ENCODE measurements around the gene NUP50. TPM values are rescaled to one million over a fixed set of nuclear protein-coding genes. Genes with fewer than 3 reads are reported as not detected.

NUP50 gene
- total and polyA plus RNA-seq, 5 experiments from 2014 or later, result 45.2 to 111 (median 73.1) TPM

DNA sequence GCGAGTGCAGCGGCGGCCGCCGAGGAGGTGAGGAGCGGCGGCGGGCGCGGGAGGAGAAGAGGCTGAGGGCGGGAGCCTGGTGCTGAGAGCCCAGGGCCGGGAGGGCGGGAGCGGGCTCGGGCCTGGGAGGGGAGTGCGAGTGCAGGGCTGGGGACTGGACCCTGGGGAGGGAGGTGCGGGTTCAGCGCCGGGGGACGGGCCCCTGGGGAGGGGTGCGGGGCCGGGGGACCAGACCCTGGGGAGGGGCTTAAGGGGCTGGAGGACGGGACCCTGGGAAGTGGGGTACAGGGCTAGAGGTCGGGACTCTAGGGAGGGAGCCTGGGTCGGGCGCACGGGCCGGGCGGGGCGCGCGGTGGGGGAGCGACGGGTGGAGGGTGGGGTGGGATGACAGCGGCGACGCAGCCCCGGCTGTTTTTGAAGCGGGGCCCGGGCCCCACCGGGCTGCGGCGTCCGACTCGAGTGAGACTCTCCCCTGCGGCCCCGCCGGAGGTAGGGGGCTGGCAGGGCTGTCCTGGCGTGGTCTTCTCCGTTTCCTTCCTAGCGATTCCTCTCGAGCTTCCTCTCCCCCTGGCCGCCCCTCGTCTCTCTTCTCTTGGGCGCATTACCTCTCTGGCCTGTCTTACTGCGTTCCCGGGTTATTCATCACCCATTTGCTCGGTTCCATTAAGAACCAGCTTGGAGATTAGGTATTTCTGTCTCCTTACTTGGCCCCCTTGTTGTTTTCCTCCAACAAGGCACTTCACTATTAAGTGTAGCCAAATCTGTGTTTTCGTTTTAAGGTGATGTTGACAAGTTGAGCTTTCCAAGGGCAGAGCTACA lies 754 bp downstream of the NUP50 start:
- Mint-ChIP-seq H3K4me3 (peak overlapping the region; percentile 92 to 99 (median 96)), H3K27me3 (no peaks in the 10 kb centered on the region), H3K4me1 (peaks cover 28 to 69% (median 57%) of the 10 kb centered on the region in 4 donors), H3K36me3 (peaks cover 2 to 30% (median 9%) of the 10 kb centered on the region in 3 donors), H3K27ac (peak overlapping the region; percentile 89 to 98 (median 95)), H3K9me3 (no peaks in the 10 kb centered on the region)
- DNase-seq (peak in 9 of 10 donors; percentile 14 to 43 (median 26)), ATAC-seq (peak; percentile 33 to 35)
- POLR2A ChIA-PET, result interaction anchor here (0.6 to 2.0 kb wide), 8 partner anchors 8 to 77 kb away, joined by 3 to 25 read pairs (median 6); no protein-coding TSS in a partner anchor

DNA sequence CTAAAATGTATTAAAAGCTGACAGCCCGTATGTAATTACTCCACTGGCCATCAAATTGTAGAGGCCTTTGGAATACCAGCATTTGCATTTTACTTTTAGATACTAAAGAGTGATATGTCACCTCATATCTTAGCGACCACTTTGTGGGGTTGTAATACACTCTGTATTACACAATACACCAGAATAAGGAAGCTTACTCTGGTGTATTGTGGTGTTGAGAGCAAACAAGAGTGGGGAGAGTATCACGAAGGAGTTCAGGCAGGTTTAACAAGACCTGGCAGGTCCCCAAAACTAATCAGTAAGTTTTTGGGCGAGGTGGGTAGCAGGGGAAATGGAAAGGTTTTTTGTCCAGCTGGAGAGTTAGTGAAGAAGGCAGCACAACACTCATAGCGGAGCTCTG lies 3.2 kb downstream of the NUP50 start:
- no peak for ATAC-seq
- DNase-seq, result no peak
- no peaks in the 10 kb centered on the region for H3K27me3 Mint-ChIP-seq
- peaks cover 28 to 70% (median 63%) of the 10 kb centered on the region in 4 donors for H3K4me1 Mint-ChIP-seq
- peak overlapping the region in 8 of 10 donors; percentile 8 to 91 (median 72) for H3K27ac Mint-ChIP-seq
- no peaks in the 10 kb centered on the region for H3K9me3 Mint-ChIP-seq
- peak overlapping the region in 5 of 10 donors; percentile 6 to 44 (median 28) for H3K4me3 Mint-ChIP-seq
- POLR2A ChIA-PET, result no interaction called here
- peaks cover 9 to 54% (median 17%) of the 10 kb centered on the region in 3 donors for H3K36me3 Mint-ChIP-seq

DNA sequence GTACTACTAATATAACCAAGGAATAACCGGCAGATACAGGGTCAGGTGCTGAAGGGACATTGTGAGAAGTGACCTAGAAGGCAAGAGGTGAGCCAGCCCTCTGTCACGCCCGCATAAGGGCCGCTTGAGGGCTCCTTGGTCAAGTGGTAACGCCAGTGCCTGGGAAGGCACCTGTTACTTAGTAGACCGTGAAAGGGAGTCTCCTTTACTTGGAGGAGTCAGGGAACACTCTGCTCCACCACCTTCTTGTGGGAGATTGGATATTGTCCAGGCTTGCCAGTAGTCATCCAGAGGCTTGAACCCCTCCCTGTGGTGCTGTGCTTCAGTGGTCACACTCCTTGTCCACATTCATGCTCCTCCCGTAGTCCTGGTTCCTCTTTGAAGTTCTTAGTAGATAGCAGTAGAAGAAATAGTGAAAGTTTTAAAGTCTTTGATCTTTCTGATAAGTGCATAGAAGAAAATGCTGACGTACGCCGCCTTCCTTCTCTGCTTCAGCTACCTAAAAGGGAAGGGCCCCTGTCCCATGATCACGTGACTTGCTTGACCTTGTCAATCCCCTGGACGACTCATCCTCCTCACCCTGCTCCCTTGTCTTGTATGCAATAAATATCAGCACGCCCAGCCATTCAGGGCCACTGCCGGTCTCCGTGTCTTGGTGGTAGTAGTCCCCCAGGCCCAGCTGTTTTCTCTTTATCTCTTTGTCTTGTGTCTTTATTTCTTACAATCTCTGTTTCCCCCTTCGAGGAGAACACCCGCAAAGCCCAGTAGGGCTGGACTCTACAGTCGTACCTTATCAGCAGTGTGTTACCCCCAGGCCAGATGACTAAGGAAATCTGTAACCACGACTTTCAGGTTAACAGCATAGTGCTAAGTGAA lies 6.1 kb downstream of the NUP50 start:
- H3K36me3 Mint-ChIP-seq, result peaks cover 14 to 74% (median 27%) of the 10 kb centered on the region in 3 donors
- H3K27me3 Mint-ChIP-seq, result no peaks in the 10 kb centered on the region
- POLR2A ChIA-PET, result interaction anchor here (0.6 to 1.6 kb wide), 2 partner anchors 10 to 178 kb away, joined by 3 read pairs; no protein-coding TSS in a partner anchor
- H3K9me3 Mint-ChIP-seq, result no peaks in the 10 kb centered on the region
- H3K4me1 Mint-ChIP-seq, result peaks cover 28 to 84% (median 77%) of the 10 kb centered on the region in 4 donors
- DNase-seq, result peak in 1 of 10 donors; percentile 25
- H3K4me3 Mint-ChIP-seq, result peak overlapping the region in 9 of 10 donors; percentile 26 to 69 (median 52)
- peak overlapping the region; percentile 74 to 94 (median 90) for H3K27ac Mint-ChIP-seq
- ATAC-seq, result no peak

DNA sequence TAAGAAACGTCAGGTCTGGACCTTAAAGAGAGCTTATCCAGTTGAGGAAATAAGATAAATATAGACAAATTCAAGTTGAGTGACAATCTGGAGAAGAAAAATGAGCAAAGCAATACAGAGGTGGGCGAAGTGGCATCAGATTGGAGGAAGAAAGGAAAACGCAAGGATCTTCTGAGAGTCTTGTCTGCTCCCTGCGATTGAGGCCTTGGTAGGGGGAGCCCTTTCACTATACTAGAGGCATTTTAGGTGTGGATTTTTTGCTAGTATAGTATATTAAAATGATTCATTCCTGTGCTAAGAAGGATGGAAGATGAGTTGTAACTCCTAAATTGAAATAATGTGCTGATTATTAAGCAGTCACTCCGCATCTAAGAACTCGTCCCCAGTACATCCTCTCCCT lies 8.1 kb downstream of the NUP50 start:
- no peak for ATAC-seq
- Mint-ChIP-seq H3K27ac (peak overlapping the region; percentile 33 to 97 (median 93)), H3K36me3 (peaks cover 14 to 81% (median 30%) of the 10 kb centered on the region in 3 donors), H3K27me3 (no peaks in the 10 kb centered on the region), H3K4me1 (peaks cover 34 to 83% (median 81%) of the 10 kb centered on the region in 4 donors), H3K4me3 (peak overlapping the region in 7 of 10 donors; percentile 4 to 77 (median 22)), H3K9me3 (no peaks in the 10 kb centered on the region)
- no peak for DNase-seq
- POLR2A ChIA-PET, result interaction anchor here (1.4 to 2.1 kb wide), 2 partner anchors 8 to 11 kb away, joined by 8 to 25 read pairs; partner anchors contain the start of gene NUP50

DNA sequence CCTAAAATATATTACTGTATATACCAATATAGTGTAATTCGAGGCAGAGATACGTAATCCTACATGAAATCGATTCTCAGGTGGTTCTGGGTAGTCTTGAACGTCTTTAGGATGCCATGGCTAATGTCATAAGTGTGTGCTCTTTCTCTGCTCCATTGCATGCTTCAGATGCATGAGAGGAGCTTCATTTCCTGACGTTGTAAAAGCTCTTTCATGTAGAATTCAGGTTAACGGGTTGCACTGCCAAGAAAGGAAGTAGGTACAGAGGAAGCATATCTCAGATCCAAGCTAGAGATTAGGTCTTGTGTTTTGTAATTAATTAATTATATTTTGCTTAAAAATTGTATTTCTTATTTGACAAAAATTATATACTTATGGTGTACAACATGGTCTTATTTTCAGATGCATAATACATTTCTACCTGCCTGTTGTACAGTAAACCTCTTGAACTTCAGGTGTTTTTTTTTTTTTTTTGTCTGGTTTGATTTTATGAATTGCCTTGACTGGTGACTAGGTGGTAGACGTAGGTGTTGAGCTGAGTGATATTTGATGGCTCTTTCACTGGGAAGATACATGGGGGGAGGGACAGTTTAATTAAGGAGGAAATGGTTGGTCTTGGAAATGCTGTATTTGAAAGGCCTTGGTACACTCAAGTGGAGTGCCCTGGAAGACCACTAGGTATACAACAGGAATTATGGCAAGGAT lies 9.3 kb downstream of the NUP50 start:
- POLR2A ChIA-PET, result interaction anchor here (0.7 to 3.6 kb wide), 5 partner anchors 8 to 1721 kb away, joined by 4 to 25 read pairs (median 8); partner anchors contain the start of gene NUP50
- peak in 7 of 10 donors; percentile 21 to 79 (median 48) for DNase-seq

DNA sequence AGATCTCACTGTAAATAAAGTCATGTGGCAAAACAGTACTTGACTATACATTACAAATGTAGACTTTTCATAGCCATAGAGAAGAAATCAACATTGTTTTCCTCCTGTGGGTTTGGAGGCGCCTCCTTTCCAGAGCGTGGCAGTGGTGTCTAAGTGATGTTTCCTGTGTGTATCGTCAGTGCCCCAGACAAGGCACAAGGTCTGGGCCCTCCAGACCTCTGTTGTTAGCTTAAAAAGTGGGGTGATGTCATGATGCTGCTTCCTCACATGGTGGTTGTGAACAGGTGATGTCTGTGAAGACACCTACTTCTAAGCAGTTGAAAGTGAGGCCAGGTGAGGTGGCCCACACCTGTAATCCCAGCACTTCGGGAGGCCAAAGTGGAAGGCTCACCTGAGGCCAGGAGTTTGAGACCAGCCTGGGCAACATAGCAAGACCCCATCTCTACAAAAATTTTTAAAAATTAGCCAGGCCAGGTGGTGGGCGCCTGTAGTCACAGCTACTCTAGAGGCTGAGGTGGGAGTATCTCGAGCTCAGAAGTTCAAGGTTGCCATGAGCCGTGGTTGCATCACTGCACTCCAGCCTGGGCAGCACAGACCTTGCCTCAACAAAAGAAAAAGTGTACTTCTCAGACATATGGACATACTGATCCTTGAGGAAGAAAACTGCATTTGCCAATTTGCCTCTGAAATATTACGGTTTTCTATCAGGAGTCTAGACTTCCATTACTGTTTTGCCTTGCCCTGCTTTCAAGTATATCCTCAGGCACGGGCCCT lies 15.7 kb downstream of the NUP50 start:
- Mint-ChIP-seq H3K4me1 (peaks cover 20 to 68% (median 45%) of the 10 kb centered on the region in 4 donors), H3K4me3 (peak overlapping the region in 5 of 10 donors; percentile 5 to 59 (median 36))

More for the DNA sequence above, 9.3 kb downstream of the NUP50 start:
- H3K36me3 Mint-ChIP-seq, result peaks cover 14 to 87% (median 30%) of the 10 kb centered on the region in 3 donors
- peaks cover 30 to 87% (median 75%) of the 10 kb centered on the region in 4 donors for H3K4me1 Mint-ChIP-seq
- peak overlapping the region; percentile 80 to 97 (median 94) for H3K27ac Mint-ChIP-seq
- H3K9me3 Mint-ChIP-seq, result no peaks in the 10 kb centered on the region
- ATAC-seq, result peak; percentile 92 to 98
- no peaks in the 10 kb centered on the region for H3K27me3 Mint-ChIP-seq
- peak overlapping the region; percentile 52 to 85 (median 74) for H3K4me3 Mint-ChIP-seq

DNA sequence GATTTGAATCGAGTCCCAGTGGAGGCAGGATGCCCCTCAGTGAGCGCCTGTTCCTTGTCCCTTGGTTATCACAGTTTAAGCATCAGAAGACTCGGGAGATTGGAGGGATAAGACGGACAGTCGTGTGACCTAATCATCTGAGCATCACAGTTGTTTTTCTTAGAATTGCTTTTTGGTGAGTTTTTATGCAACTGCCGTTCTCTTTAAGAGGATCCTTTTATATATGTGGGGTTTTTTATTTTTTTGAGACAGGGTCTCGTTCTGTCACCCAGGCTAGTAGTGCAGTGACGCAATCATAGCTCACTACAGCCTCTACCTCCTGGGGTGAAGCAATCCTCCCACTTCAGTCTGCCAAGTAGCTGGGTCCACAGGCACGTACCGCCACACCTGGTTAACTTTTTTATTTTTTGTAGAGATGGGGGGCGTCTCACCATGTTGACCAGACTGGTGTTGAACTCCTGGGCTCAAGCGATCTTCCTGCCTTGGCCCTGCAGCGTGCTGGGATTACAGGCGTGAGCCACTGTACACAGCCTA lies 16.5 kb downstream of the NUP50 start:
- DNase-seq (no peak), ATAC-seq (no peak)
- Mint-ChIP-seq H3K4me1 (peaks cover 15 to 60% (median 38%) of the 10 kb centered on the region in 4 donors), H3K27me3 (no peaks in the 10 kb centered on the region), H3K9me3 (no peaks in the 10 kb centered on the region), H3K36me3 (peaks cover 0 to 96% (median 14%) of the 10 kb centered on the region in 3 donors), H3K27ac (peak overlapping the region; percentile 77 to 97 (median 93)), H3K4me3 (no peak overlapping the region)
- POLR2A ChIA-PET, result no interaction called here

More for the DNA sequence above, 15.7 kb downstream of the NUP50 start:
- no peaks in the 10 kb centered on the region for H3K9me3 Mint-ChIP-seq
- no peaks in the 10 kb centered on the region for H3K27me3 Mint-ChIP-seq
- peak; percentile 90 to 98 for ATAC-seq
- peak in 9 of 10 donors; percentile 11 to 65 (median 53) for DNase-seq
- POLR2A ChIA-PET, result interaction anchor here (1.1 kb wide), 1 partner anchor 16 kb away, joined by 4 read pairs; no protein-coding TSS in a partner anchor
- H3K27ac Mint-ChIP-seq, result peak overlapping the region; percentile 77 to 97 (median 93)
- peaks cover 5 to 96% (median 20%) of the 10 kb centered on the region in 3 donors for H3K36me3 Mint-ChIP-seq

DNA sequence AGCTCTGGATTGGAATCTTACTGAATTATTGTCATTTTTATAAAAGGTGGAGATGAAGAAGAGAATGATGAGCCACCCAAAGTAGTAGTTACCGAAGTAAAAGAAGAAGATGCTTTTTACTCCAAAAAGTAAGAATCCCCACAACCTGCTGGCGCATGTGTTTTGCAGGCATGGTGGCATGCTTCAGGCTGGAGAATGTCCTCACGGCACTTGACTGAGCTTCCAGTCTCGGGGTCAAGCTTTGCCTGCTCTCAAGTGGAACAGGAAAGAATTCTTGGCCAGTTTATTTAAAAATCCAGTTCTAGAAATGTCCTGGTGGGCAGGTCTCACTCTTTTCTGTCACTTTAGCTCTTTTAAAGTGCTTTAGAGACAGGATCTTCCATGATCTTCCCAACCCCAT lies 17.5 kb downstream of the NUP50 start:
- peak overlapping the region in 9 of 10 donors; percentile 48 to 97 (median 83) for H3K27ac Mint-ChIP-seq
- no peak for DNase-seq
- peaks cover 14 to 56% (median 32%) of the 10 kb centered on the region in 4 donors for H3K4me1 Mint-ChIP-seq
- POLR2A ChIA-PET, result no interaction called here
- no peaks in the 10 kb centered on the region for H3K9me3 Mint-ChIP-seq
- no peak for ATAC-seq
- no peaks in the 10 kb centered on the region for H3K27me3 Mint-ChIP-seq
- H3K36me3 Mint-ChIP-seq, result peaks cover 0 to 99% (median 17%) of the 10 kb centered on the region in 3 donors
- no peak overlapping the region for H3K4me3 Mint-ChIP-seq

DNA sequence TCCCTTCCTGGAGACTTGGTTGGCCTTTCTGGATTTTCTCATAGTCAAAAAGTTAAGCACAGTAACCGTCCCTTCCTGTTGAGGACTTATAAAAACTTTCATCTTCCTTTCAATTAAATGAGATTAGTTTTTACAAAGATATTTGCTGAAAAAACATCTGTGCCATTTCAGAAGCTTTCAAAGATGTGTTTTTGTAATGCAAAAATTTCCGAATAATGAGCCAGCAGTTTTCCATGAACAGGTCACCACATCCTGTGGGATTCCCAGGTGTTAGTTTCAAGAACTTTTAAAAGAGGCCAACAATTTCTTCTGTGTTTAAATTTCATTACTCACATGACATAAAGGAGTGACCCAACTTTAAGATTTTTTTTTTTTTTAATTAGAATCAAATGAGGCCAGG lies 18.0 kb downstream of the NUP50 start:
- DNase-seq (no peak), ATAC-seq (no peak)
- Mint-ChIP-seq H3K36me3 (peaks cover 0 to 93% (median 17%) of the 10 kb centered on the region in 3 donors), H3K27ac (peak overlapping the region in 9 of 10 donors; percentile 34 to 90 (median 80)), H3K4me3 (no peak overlapping the region), H3K4me1 (peaks cover 13 to 51% (median 30%) of the 10 kb centered on the region in 4 donors), H3K9me3 (no peaks in the 10 kb centered on the region), H3K27me3 (no peaks in the 10 kb centered on the region)
- POLR2A ChIA-PET, result no interaction called here

DNA sequence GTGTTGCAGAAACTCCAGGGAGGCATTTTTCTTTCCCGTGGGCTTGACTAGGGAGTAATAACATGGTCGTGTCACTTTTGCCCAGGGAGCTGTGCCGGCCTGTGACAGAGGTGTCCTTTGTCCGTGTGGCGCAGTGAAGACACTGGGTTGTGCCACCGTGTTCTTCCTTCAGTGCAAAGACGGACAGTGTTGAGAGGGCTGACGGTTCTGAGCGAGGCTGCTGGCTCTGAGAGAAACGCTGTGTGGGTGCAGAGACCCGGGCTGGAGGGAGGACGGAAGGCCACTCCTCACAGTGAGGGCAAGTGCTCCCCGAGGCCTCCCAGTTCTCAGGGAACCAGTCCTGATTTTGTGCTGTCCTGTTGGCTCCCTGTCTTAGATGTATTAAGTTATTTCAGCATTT lies 20.2 kb downstream of the NUP50 start:
- H3K4me1 Mint-ChIP-seq, result peaks cover 14 to 35% (median 22%) of the 10 kb centered on the region in 4 donors
- H3K36me3 Mint-ChIP-seq, result peaks cover 0 to 84% (median 16%) of the 10 kb centered on the region in 3 donors
- POLR2A ChIA-PET, result interaction anchor here (1.5 to 1.7 kb wide), 2 partner anchors 11 to 19 kb away, joined by 8 to 9 read pairs; no protein-coding TSS in a partner anchor
- H3K9me3 Mint-ChIP-seq, result no peaks in the 10 kb centered on the region
- DNase-seq (no peak), ATAC-seq (no peak)
- no peak overlapping the region for H3K4me3 Mint-ChIP-seq
- no peaks in the 10 kb centered on the region for H3K27me3 Mint-ChIP-seq
- peak overlapping the region in 6 of 10 donors; percentile 8 to 82 (median 72) for H3K27ac Mint-ChIP-seq
